HepG2 (cell line): ENCODE measurements around the gene P4HTM. TPM values are rescaled to one million over a fixed set of nuclear protein-coding genes. Genes with fewer than 3 reads are reported as not detected.

Source experiments
- DBP ChIP-seq: sonication (generic); formaldehyde crosslinking; IDR thresholded peaks from 2 replicates; pipeline ENCODE4 v1.4.0; 2020; ENCODE audit warnings: missing genetic modification reagents; ENCODE audit errors: not compliant biosample characterization
- FOXM1 ChIP-seq: sonication (generic); formaldehyde crosslinking; IDR thresholded peaks from 2 replicates; pipeline ENCODE4 v1.5.0; 2020; ENCODE audit warnings: missing genetic modification reagents
- HINFP ChIP-seq: sonication (generic); formaldehyde crosslinking; IDR thresholded peaks from 2 replicates; pipeline ENCODE4 v1.4.0; 2020; ENCODE audit warnings: low read depth, mild to moderate bottlenecking, missing genetic modification reagents
- HMGXB3 ChIP-seq: sonication (generic); formaldehyde crosslinking; IDR thresholded peaks from 2 replicates; pipeline ENCODE4 v1.4.0; 2020; ENCODE audit warnings: missing genetic modification reagents, borderline replicate concordance
- HMGXB4 ChIP-seq, 2 experiments: sonication (generic) in 1 of 2; formaldehyde crosslinking in 1 of 2; IDR thresholded peaks; 2 replicates each; pipeline versions ENCODE4 v1.4.0 to v1.6.1; 2018 to 2020; ENCODE audit warnings: missing genetic modification reagents in 2 of 2, borderline replicate concordance in 1 of 2, low read depth in 1 of 2, mild to moderate bottlenecking in 1 of 2, missing biosample characterization in 1 of 2
- HNF1A ChIP-seq, 2 experiments: sonication (generic) in 1 of 2; formaldehyde crosslinking in 1 of 2; IDR thresholded peaks; 2 replicates each; pipeline versions ENCODE4 v1.4.0 to v1.6.1; 2016 to 2020; ENCODE audit warnings: borderline replicate concordance in 1 of 2, low read depth in 1 of 2, mild to moderate bottlenecking in 1 of 2, missing genetic modification reagents in 1 of 2
- ZNF230 ChIP-seq: sonication (generic); formaldehyde crosslinking; IDR thresholded peaks from 2 replicates; pipeline ENCODE4 v1.4.0; 2020; ENCODE audit warnings: mild to moderate bottlenecking, missing genetic modification reagents
- ZNF281 ChIP-seq: sonication (generic); formaldehyde crosslinking; IDR thresholded peaks from 2 replicates; pipeline ENCODE4 v1.4.0; 2020; ENCODE audit warnings: missing genetic modification reagents, borderline replicate concordance
- ZNF816 ChIP-seq: sonication (generic); formaldehyde crosslinking; IDR thresholded peaks from 2 replicates; pipeline ENCODE4 v1.8.0; 2022; ENCODE audit warnings: missing genetic modification reagents, mild to moderate bottlenecking, borderline replicate concordance
- polyA plus RNA-seq, 8 experiments: library from polyadenylated mRNA; depleted of rRNA in 3 of 8; stranded (reverse) in 7 of 8; unstranded in 1 of 8; fragments of >200 nt; fragmentation: Illumina TruSeq in 4 of 8; extraction: Trizol in 4 of 8; gene quantifications; 2 replicates each; pipeline versions ENCODE4 v1.2.1 to v1.2.3, GENCODE V29; 2011 to 2016; ENCODE audit warnings: low read depth in 4 of 8, missing spikeins in 1 of 8, mixed read lengths in 1 of 8; ENCODE audit not compliant: insufficient read depth in 1 of 8
- total RNA-seq, 5 experiments: library from RNA; depleted of rRNA; stranded (reverse); fragments of >200 nt; fragmentation: Illumina TruSeq; extraction: Trizol; gene quantifications; 2 replicates each; pipeline ENCODE4 v1.2.3, GENCODE V29; 2016; ENCODE audit warnings: low read depth in 1 of 5

P4HTM gene
- total and polyA plus RNA-seq, 2 of the 13 experiments (the other 11 are each of a cell fraction or from before 2014, with no cell fraction given): 0.01 TPM; not detected in 1

GRCh38 chr3:49017971-49018706, 28.1 kb downstream of the P4HTM start, which contains the start of gene DALRD3 (continued):
- TF ChIP-seq ZNF816: no peak
- TF ChIP-seq ZNF230: peak; percentile 59
- peak in 1 of 2 experiments; percentile 62; a peak in 2 of 4 replicates for TF ChIP-seq HMGXB4 (CRISPR knock-in tag; IDR thresholded peaks at IDR 0.05; ENCODE audit: borderline replicate concordance in 1 of 2, low read depth in 1 of 2)
- TF ChIP-seq HMGXB3: 0 out of 2 replicates have a peak, but pooled peaks have one; percentile 48
- no peak for TF ChIP-seq HNF1A (IDR thresholded peaks at IDR 0.05; ENCODE audit: low read depth)
- peak; percentile 66 for TF ChIP-seq HNF1A (CRISPR knock-in tag; IDR thresholded peaks at IDR 0.05; ENCODE audit: borderline replicate concordance)
- no peak; the same call in 1 of the 2 replicates for TF ChIP-seq HINFP (CRISPR knock-in tag)
- no peak for TF ChIP-seq DBP (CRISPR knock-in tag)
- TF ChIP-seq FOXM1 (CRISPR knock-in tag): no peak
- no peak for TF ChIP-seq ZNF281 (CRISPR knock-in tag)
